HL-60 (cell line): ENCODE data around the gene ENTPD2.

Experiments used
- DNase-seq, 2 experiments: peaks; one replicate each; pipeline ENCODE4 v3.0.0-alpha.2; 2010 to 2020; ENCODE audit warnings: low read depth in 1 of 2, low spot score in 1 of 2
- H3K27ac ChIP-seq: fragments of 250-450 bp; sonication (Bioruptor Pico); replicated peaks from 2 replicates; pipeline ENCODE4 v1.5.1; 2020; ENCODE audit warnings: mild to moderate bottlenecking, moderate library complexity
- H3K27me3 ChIP-seq: fragments of 250-450 bp; sonication (Bioruptor Pico); 2 replicates; pipeline ENCODE4 v1.5.1; 2021; ENCODE audit warnings: mild to moderate bottlenecking, moderate library complexity; ENCODE audit not compliant: insufficient read depth, poor library complexity, severe bottlenecking
- H3K4me3 ChIP-seq: replicated peaks from 2 replicates; pipeline ENCODE4 v1.5.1; 2011; ENCODE audit warnings: mild to moderate bottlenecking, control low read depth, low read length; ENCODE audit not compliant: insufficient read depth
- CTCF ChIP-seq: IDR thresholded peaks from one replicate; pipeline ENCODE4 v1.5.1; 2011; ENCODE audit warnings: low read length, control low read depth, inconsistent platforms; ENCODE audit not compliant: insufficient read depth
- GABPA ChIP-seq: IDR thresholded peaks from 2 replicates; pipeline ENCODE4 v1.6.1; 2012; ENCODE audit warnings: low read depth
- POLR2AphosphoS5 ChIP-seq: IDR thresholded peaks from 2 replicates; pipeline ENCODE4 v1.6.1; 2012; ENCODE audit warnings: low read depth
- REST ChIP-seq: IDR thresholded peaks from 2 replicates; pipeline ENCODE4 v1.6.1; 2012; ENCODE audit warnings: low read depth; ENCODE audit not compliant: insufficient replicate concordance
- SPI1 ChIP-seq: IDR thresholded peaks from 2 replicates; pipeline ENCODE4 v1.6.1; 2012; ENCODE audit warnings: low read depth, mild to moderate bottlenecking, borderline replicate concordance

The ENTPD2 gene

GRCh38 chr9:137014776-137015539 lies 38.9 kb downstream of the ENTPD2 start:
- H3K4me3 ChIP-seq = no peak overlapping the region
- DNase-seq = no peak
- TF ChIP-seq SPI1 = no peak
- TF ChIP-seq CTCF = no peak
- no peak for TF ChIP-seq POLR2AphosphoS5
- no peak for TF ChIP-seq GABPA
- H3K27me3 ChIP-seq = no peaks in the 10 kb centered on the region
- H3K27ac ChIP-seq = no peak overlapping the region

- Histone ChIP-seq H3K27ac (no peak overlapping the region), H3K4me3 (no peak overlapping the region), H3K27me3 (no peaks in the 10 kb centered on the region)
- TF ChIP-seq GABPA (no peak), CTCF (no peak), POLR2AphosphoS5 (no peak), SPI1 (no peak), REST (no peak)
- no peak for DNase-seq
Measured at GRCh38 chr9:137014166-137014565, 39.7 kb downstream of the ENTPD2 start.

GRCh38 chr9:137013571-137013940 lies 40.3 kb downstream of the ENTPD2 start:
- Histone ChIP-seq H3K27me3 (no peaks in the 10 kb centered on the region), H3K27ac (no peak overlapping the region), H3K4me3 (no peak overlapping the region)
- DNase-seq = no peak
- TF ChIP-seq REST = no peak
- no peak for TF ChIP-seq SPI1
- no peak for TF ChIP-seq POLR2AphosphoS5
- no peak for TF ChIP-seq GABPA
- TF ChIP-seq CTCF = no peak
